ENCODE measurements around the gene GALNT17. TPM values are rescaled to one million over a fixed set of nuclear protein-coding genes. Genes with fewer than 3 reads are reported as not detected.

GALNT17 gene
- total RNA-seq, 1 donor from 2014 or later = 3.9 TPM

GRCh38 chr7:71345117-71345884 is 213.4 kb downstream of the GALNT17 start:
- H3K27ac Mint-ChIP-seq = no peak overlapping the region
- DNase-seq (ENCODE audit: low spot score, unreplicated experiment) = no peak
- H3K36me3 Mint-ChIP-seq (ENCODE audit: insufficient read depth) = peaks cover 3% of the 10 kb centered on the region
- H3K4me1 Mint-ChIP-seq (ENCODE audit: low read depth) = peaks cover 17% of the 10 kb centered on the region
- H3K4me3 Mint-ChIP-seq (ENCODE audit: low read depth) = no peak overlapping the region
- H3K9me3 Mint-ChIP-seq (ENCODE audit: low read depth) = peaks cover 9% of the 10 kb centered on the region
- H3K27me3 Mint-ChIP-seq = no peaks in the 10 kb centered on the region
- TF ChIP-seq CTCF (IDR thresholded peaks at IDR 0.05; ENCODE audit: unreplicated experiment) = no peak

- Mint-ChIP-seq H3K27ac (peak overlapping the region; percentile 62), H3K36me3 (ENCODE audit: insufficient read depth) (no peaks in the 10 kb centered on the region), H3K4me3 (ENCODE audit: low read depth) (peak overlapping the region; percentile 40), H3K27me3 (no peaks in the 10 kb centered on the region), H3K4me1 (ENCODE audit: low read depth) (peaks cover 19% of the 10 kb centered on the region), H3K9me3 (ENCODE audit: low read depth) (peaks cover 28% of the 10 kb centered on the region)
- no peak for DNase-seq (ENCODE audit: low spot score, unreplicated experiment)
- no peak for TF ChIP-seq CTCF (IDR thresholded peaks at IDR 0.05; ENCODE audit: unreplicated experiment)
Measured at GRCh38 chr7:71348821-71349681, 217.1 kb downstream of the GALNT17 start.

GRCh38 chr7:71349682-71350481 is 217.9 kb downstream of the GALNT17 start:
- Mint-ChIP-seq H3K9me3 (ENCODE audit: low read depth) (peaks cover 22% of the 10 kb centered on the region), H3K27ac (no peak overlapping the region), H3K4me1 (ENCODE audit: low read depth) (peaks cover 19% of the 10 kb centered on the region), H3K27me3 (no peaks in the 10 kb centered on the region), H3K4me3 (ENCODE audit: low read depth) (no peak overlapping the region), H3K36me3 (ENCODE audit: insufficient read depth) (no peaks in the 10 kb centered on the region)
- DNase-seq (ENCODE audit: low spot score, unreplicated experiment) = no peak
- TF ChIP-seq CTCF (IDR thresholded peaks at IDR 0.05; ENCODE audit: unreplicated experiment) = no peak

- TF ChIP-seq CTCF (IDR thresholded peaks at IDR 0.05; ENCODE audit: unreplicated experiment) = no peak
- H3K4me3 Mint-ChIP-seq (ENCODE audit: low read depth) = no peak overlapping the region
- H3K27ac Mint-ChIP-seq = peak overlapping the region; percentile 26
- peaks cover 22% of the 10 kb centered on the region for H3K9me3 Mint-ChIP-seq (ENCODE audit: low read depth)
- H3K36me3 Mint-ChIP-seq (ENCODE audit: insufficient read depth) = no peaks in the 10 kb centered on the region
- H3K27me3 Mint-ChIP-seq = no peaks in the 10 kb centered on the region
- DNase-seq (ENCODE audit: low spot score, unreplicated experiment) = no peak
- peaks cover 19% of the 10 kb centered on the region for H3K4me1 Mint-ChIP-seq (ENCODE audit: low read depth)
Measured at GRCh38 chr7:71350680-71351079, 218.7 kb downstream of the GALNT17 start.

- H3K4me1 Mint-ChIP-seq (ENCODE audit: low read depth) = peaks cover 7% of the 10 kb centered on the region
- no peak overlapping the region for H3K4me3 Mint-ChIP-seq (ENCODE audit: low read depth)
- H3K36me3 Mint-ChIP-seq (ENCODE audit: insufficient read depth) = no peaks in the 10 kb centered on the region
Measured at GRCh38 chr7:71354716-71355115, 222.8 kb downstream of the GALNT17 start.

More at GRCh38 chr7:71354716-71355115, 222.8 kb downstream of the GALNT17 start:
- Mint-ChIP-seq H3K9me3 (ENCODE audit: low read depth) (peaks cover 26% of the 10 kb centered on the region), H3K27me3 (no peaks in the 10 kb centered on the region), H3K27ac (no peak overlapping the region)
- no peak for DNase-seq (ENCODE audit: low spot score, unreplicated experiment)
- TF ChIP-seq CTCF (IDR thresholded peaks at IDR 0.05; ENCODE audit: unreplicated experiment) = no peak

Measured in progenitor cell of endocrine pancreas (in vitro differentiated cells).